ENCODE data around the gene RAPGEF4. TPM values are rescaled to one million over a fixed set of nuclear protein-coding genes. Genes with fewer than 3 reads are reported as not detected.

The RAPGEF4 gene
- total RNA-seq, 6 donors from 2014 or later = 8.3 to 35.2 (median 17.4) TPM

DNA sequence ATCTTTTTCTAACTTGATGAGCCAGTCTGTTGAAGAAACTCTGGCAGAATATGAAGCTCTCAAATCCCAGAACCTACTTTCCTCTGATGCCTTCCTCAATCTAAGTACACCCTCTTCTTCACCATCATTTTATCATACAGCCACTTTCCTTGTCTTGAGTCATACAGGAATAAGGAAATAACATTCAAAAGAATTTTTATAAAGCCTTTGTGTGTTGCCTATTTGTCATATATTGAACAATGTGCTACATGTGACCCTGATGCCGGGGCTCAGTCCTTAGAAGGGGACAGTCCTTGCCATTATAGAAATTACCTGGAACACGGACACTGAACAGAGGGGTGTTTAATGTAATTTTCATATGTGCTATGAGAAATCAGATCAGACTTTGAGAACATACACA is 27.4 kb downstream of the RAPGEF4 start:
- 71 to 85% methylated on average over 2 of the region's 2 CpGs for WGBS, 2 donors
- Histone ChIP-seq H3K27ac (no peak overlapping the region), H3K9me3 (peaks cover 0 to 14% (median 12%) of the 10 kb centered on the region in 4 donors), H3K4me1 (no peaks in the 10 kb centered on the region), H3K27me3 (no peaks in the 10 kb centered on the region), H3K36me3 (no peaks in the 10 kb centered on the region), H3K4me3 (no peak overlapping the region)
- ATAC-seq (ENCODE audit: low FRiP score in 2 of 2) (no peak), DNase-seq (no peak)
- TF ChIP-seq, protein P1, sequence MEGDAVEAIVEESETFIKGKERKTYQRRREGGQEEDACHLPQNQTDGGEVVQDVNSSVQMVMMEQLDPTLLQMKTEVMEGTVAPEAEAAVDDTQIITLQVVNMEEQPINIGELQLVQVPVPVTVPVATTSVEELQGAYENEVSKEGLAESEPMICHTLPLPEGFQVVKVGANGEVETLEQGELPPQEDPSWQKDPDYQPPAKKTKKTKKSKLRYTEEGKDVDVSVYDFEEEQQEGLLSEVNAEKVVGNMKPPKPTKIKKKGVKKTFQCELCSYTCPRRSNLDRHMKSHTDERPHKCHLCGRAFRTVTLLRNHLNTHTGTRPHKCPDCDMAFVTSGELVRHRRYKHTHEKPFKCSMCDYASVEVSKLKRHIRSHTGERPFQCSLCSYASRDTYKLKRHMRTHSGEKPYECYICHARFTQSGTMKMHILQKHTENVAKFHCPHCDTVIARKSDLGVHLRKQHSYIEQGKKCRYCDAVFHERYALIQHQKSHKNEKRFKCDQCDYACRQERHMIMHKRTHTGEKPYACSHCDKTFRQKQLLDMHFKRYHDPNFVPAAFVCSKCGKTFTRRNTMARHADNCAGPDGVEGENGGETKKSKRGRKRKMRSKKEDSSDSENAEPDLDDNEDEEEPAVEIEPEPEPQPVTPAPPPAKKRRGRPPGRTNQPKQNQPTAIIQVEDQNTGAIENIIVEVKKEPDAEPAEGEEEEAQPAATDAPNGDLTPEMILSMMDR (IDR thresholded peaks at IDR 0.05) = no peak
- TF ChIP-seq POLR2AphosphoS5 (IDR thresholded peaks at IDR 0.05) (no peak), EP300 (IDR thresholded peaks at IDR 0.05) (no peak), POLR2A (IDR thresholded peaks at IDR 0.05) (no peak)

DNA sequence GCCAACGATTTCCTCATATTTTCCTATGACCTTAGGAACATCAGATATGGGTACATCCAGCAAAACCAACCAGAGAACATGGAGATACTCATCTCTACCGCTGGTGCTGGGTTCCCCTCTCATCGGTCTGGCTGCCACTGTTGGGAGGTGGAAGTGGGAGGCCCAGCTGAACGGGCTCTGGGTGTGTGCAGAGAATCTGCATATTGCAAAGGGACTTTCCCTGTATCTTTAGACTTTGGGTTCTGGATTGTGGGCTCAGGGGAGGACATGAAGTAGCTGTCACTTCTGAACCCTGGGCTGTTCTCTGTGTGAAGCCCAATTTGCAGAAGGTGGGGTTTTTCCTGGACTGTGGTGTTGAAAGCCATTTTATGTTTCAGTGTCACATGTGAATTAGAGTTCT is 30.0 kb downstream of the RAPGEF4 start:
- ATAC-seq (ENCODE audit: low FRiP score in 2 of 2) (no peak), DNase-seq (no peak)
- Histone ChIP-seq H3K4me1 (no peaks in the 10 kb centered on the region), H3K27me3 (no peaks in the 10 kb centered on the region), H3K27ac (no peak overlapping the region), H3K4me3 (no peak overlapping the region), H3K9me3 (peaks cover 0 to 14% (median 12%) of the 10 kb centered on the region in 4 donors), H3K36me3 (no peaks in the 10 kb centered on the region)
- 85 to 100% methylated on average over 3 to 4 of the region's 4 CpGs for WGBS, 2 donors
- no peak for TF ChIP-seq POLR2AphosphoS5 (IDR thresholded peaks at IDR 0.05)
- TF ChIP-seq EP300 (IDR thresholded peaks at IDR 0.05) = no peak
- TF ChIP-seq, protein P1 (IDR thresholded peaks at IDR 0.05) = no peak
- no peak for TF ChIP-seq POLR2A (IDR thresholded peaks at IDR 0.05)

DNA sequence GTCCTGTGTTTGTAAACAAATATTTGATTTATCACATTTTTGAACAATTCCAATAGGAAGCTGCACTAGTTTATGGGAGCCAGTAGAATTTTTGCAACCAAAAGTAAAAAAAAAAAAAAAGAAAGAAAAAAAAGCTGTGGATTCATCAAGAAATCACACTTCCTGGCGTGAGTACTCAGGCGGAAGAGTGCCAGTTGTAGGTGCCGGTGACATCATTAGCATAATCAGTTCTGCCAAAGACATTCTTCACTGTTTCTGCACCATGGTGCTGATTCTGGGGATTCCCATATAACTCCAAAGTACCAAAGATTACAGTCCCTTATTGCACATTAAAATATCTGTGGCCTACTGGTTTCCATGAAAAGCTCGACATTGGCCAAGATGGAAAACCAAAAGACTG is 32.8 kb downstream of the RAPGEF4 start:
- Histone ChIP-seq H3K27me3 (no peaks in the 10 kb centered on the region), H3K36me3 (no peaks in the 10 kb centered on the region), H3K9me3 (no peaks in the 10 kb centered on the region), H3K27ac (no peak overlapping the region), H3K4me3 (no peak overlapping the region), H3K4me1 (no peaks in the 10 kb centered on the region)
- ATAC-seq (ENCODE audit: low FRiP score in 2 of 2) (no peak), DNase-seq (no peak)
- TF ChIP-seq, protein P1 (IDR thresholded peaks at IDR 0.05) = no peak
- TF ChIP-seq EP300 (IDR thresholded peaks at IDR 0.05) = no peak
- no peak for TF ChIP-seq POLR2AphosphoS5 (IDR thresholded peaks at IDR 0.05)
- TF ChIP-seq POLR2A (IDR thresholded peaks at IDR 0.05) = no peak
- WGBS, 2 donors = 91 to 94% methylated on average over 4 of the region's 4 CpGs

- H3K9me3 ChIP-seq = no peaks in the 10 kb centered on the region
- no peak for ATAC-seq (ENCODE audit: low FRiP score in 2 of 2)
- no peak for DNase-seq
- H3K36me3 ChIP-seq = no peaks in the 10 kb centered on the region
- 50 to 64% methylated on average over 1 of the region's 1 CpG for WGBS, 2 donors
- no peak overlapping the region for H3K4me3 ChIP-seq
- no peaks in the 10 kb centered on the region for H3K4me1 ChIP-seq
- TF ChIP-seq, protein P1 (IDR thresholded peaks at IDR 0.05) = no peak
- TF ChIP-seq POLR2AphosphoS5 (IDR thresholded peaks at IDR 0.05) = no peak
- no peak for TF ChIP-seq POLR2A (IDR thresholded peaks at IDR 0.05)
- TF ChIP-seq EP300 (IDR thresholded peaks at IDR 0.05) = no peak
- H3K27ac ChIP-seq = no peak overlapping the region
- H3K27me3 ChIP-seq = no peaks in the 10 kb centered on the region
Measured at GRCh38 chr2:172769879-172770278, 34.2 kb downstream of the RAPGEF4 start.

DNA sequence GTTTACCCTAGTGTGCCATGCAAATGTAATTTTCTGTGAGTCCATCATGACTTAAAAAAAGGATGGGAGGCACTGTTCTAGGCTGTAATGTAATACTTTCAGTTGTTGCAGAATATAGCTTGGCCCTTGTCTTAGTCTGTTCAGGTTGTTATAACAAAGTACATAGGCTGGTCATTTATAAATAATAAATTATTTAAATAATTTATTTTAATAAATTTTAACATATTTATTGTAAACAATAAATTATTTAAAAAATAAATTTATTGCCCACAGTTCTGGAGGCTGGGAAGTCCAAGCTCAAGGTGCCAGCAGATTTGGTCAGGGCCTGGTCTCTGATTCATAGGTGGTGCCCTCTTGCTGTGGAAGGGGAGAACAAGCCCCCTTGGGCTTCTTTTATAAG is 35.2 kb downstream of the RAPGEF4 start:
- ATAC-seq (ENCODE audit: low FRiP score in 2 of 2) = no peak
- TF ChIP-seq EP300 (IDR thresholded peaks at IDR 0.05) = no peak
- no peak for TF ChIP-seq POLR2A (IDR thresholded peaks at IDR 0.05)
- TF ChIP-seq, protein P1 (IDR thresholded peaks at IDR 0.05) = no peak
- no peak for TF ChIP-seq POLR2AphosphoS5 (IDR thresholded peaks at IDR 0.05)
- no peaks in the 10 kb centered on the region for H3K4me1 ChIP-seq

More for the DNA sequence above, 35.2 kb downstream of the RAPGEF4 start:
- H3K27ac ChIP-seq = no peak overlapping the region
- no peaks in the 10 kb centered on the region for H3K9me3 ChIP-seq
- H3K27me3 ChIP-seq = no peaks in the 10 kb centered on the region
- no peaks in the 10 kb centered on the region for H3K36me3 ChIP-seq
- no peak overlapping the region for H3K4me3 ChIP-seq
- DNase-seq = no peak
